Measurements from ENCODE around the gene COMP. TPM values are rescaled to one million over a fixed set of nuclear protein-coding genes. Genes with fewer than 3 reads are reported as not detected.

COMP gene
- total and polyA plus RNA-seq, 8 donors = 0.05 to 3.7 (median 0.54) TPM

DNA sequence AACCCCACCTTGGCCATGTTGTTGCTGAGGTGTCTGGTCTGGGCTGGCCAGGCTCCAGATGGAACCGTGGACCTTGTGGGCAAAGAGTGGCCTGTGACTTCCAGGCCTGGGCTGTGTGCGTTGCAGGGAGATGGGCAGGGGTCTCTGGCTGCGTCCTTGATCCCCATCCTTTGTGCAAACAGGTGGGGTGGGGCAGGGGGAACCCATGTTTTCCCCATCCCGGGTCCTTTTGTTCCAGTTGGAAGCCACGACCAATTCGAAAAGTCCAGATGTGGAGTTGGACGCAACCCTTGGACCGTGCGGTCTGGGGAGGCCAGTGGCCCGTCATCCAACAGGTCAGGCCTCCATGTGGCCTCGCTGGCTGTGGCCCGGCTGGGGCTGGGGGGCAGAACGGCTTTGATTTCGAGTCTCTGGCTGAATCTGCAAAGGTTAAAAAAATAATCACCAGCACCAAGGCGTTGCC lies 13.1 kb upstream of the COMP start:
- Histone ChIP-seq H3K27ac (no peak overlapping the region), H3K36me3 (no peaks in the 10 kb centered on the region), H3K27me3 (no peaks in the 10 kb centered on the region), H3K9me3 (no peaks in the 10 kb centered on the region), H3K4me3 (no peak overlapping the region), H3K4me1 (no peaks in the 10 kb centered on the region)
- FAIRE-seq = no peak
- ATAC-seq = no peak
- intact Hi-C loops (cut with DNase I) = no loop called here
- 83 to 91% methylated on average over 15 of the region's 15 CpGs for WGBS, 2 donors
- no peak for DNase-seq
- TF ChIP-seq, protein P1, sequence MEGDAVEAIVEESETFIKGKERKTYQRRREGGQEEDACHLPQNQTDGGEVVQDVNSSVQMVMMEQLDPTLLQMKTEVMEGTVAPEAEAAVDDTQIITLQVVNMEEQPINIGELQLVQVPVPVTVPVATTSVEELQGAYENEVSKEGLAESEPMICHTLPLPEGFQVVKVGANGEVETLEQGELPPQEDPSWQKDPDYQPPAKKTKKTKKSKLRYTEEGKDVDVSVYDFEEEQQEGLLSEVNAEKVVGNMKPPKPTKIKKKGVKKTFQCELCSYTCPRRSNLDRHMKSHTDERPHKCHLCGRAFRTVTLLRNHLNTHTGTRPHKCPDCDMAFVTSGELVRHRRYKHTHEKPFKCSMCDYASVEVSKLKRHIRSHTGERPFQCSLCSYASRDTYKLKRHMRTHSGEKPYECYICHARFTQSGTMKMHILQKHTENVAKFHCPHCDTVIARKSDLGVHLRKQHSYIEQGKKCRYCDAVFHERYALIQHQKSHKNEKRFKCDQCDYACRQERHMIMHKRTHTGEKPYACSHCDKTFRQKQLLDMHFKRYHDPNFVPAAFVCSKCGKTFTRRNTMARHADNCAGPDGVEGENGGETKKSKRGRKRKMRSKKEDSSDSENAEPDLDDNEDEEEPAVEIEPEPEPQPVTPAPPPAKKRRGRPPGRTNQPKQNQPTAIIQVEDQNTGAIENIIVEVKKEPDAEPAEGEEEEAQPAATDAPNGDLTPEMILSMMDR (IDR thresholded peaks at IDR 0.05) = no peak

DNA sequence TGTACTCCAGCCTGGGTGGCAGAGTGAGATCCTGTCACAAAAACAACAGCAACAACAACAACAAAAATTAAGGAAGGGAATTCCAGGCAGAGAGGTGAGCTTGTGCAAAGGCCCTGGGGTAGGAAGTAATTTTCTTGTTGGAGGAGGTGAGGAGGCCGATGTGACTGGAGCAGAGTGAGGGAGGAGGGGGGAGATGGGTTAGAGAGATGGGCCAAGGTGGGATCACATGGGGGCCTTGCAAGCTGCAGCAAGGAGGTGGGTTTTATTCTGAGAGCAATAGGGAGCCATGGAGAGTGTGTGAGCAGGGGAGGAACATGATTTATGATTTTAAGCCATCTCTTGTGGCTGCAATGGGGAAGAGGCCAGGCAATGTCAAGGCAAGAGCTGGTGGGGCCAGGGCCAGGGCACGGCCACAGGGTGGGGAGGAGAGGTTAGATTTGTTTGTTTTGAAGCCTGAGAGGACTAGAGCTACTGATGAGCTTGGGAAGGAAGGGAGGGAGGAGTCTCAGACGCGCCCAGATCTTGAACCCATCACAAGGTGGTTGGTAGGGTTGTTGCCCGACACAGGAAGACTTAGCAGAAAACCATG lies 12.5 kb upstream of the COMP start:
- Histone ChIP-seq H3K27ac (no peak overlapping the region), H3K36me3 (no peaks in the 10 kb centered on the region), H3K27me3 (no peaks in the 10 kb centered on the region), H3K4me1 (no peaks in the 10 kb centered on the region), H3K9me3 (no peaks in the 10 kb centered on the region), H3K4me3 (no peak overlapping the region)
- ATAC-seq (no peak), DNase-seq (no peak), FAIRE-seq (no peak)
- TF ChIP-seq, protein P1 (IDR thresholded peaks at IDR 0.05) = no peak
- intact Hi-C loops (cut with DNase I) = no loop called here
- 86 to 98% methylated on average over 5 of the region's 5 CpGs for WGBS, 2 donors

DNA sequence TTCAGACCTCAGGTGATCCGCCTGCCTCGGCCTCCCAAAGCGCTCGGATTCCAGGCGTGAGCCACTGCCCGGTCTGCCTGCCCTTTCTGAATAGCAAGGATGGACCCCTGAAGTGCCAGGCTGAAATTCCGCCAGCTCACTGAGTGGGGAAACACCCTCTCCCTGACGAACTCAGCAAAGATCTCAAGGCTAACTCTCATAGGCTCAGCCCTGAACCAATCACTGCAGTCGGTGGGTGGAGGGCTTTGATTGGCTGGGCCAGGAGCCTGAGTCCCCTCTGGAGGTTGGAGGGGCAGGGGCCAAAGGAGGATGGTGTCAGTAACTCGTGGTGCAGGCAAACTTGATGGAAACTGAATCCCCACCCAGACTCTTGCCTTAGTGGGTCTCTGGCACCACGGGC lies 11.2 kb upstream of the COMP start:
- no peak for DNase-seq
- TF ChIP-seq, protein P1 (IDR thresholded peaks at IDR 0.05) = no peak
- 64 to 78% methylated on average over 11 of the region's 11 CpGs for WGBS, 2 donors

DNA sequence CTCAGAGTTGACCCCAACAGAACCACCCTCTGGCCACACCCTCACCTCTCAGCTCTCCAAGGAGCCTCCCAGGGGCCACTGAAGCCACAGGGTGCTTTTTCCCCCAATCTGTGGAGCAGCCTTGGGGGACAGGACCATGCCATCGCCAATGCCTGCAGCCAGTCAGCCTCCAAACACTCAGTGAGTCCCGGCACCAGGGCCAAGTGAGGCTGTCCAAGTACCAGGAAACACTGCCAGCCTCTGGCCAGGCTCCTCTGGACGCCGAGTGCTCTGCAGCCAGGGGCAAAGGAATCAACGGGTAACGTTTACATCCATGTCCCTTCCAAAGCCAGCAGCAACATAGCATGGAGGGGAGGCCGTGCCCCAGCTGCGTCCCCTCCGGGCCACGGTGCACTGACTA lies 9.5 kb upstream of the COMP start:
- Histone ChIP-seq H3K27me3 (no peaks in the 10 kb centered on the region), H3K4me1 (no peaks in the 10 kb centered on the region), H3K4me3 (no peak overlapping the region), H3K36me3 (no peaks in the 10 kb centered on the region), H3K9me3 (no peaks in the 10 kb centered on the region), H3K27ac (no peak overlapping the region)
- TF ChIP-seq, protein P1 (IDR thresholded peaks at IDR 0.05) = no peak
- ATAC-seq (no peak), DNase-seq (no peak), FAIRE-seq (no peak)
- 68 to 74% methylated on average over 10 of the region's 10 CpGs for WGBS, 2 donors
- intact Hi-C loops (cut with DNase I) = no loop called here

More for the DNA sequence above, 11.2 kb upstream of the COMP start:
- no peak overlapping the region for H3K27ac ChIP-seq
- no peaks in the 10 kb centered on the region for H3K9me3 ChIP-seq
- no peaks in the 10 kb centered on the region for H3K4me1 ChIP-seq
- no peaks in the 10 kb centered on the region for H3K27me3 ChIP-seq
- FAIRE-seq = no peak
- H3K36me3 ChIP-seq = no peaks in the 10 kb centered on the region
- H3K4me3 ChIP-seq = no peak overlapping the region
- intact Hi-C loops (cut with DNase I) = no loop called here
- ATAC-seq = no peak

DNA sequence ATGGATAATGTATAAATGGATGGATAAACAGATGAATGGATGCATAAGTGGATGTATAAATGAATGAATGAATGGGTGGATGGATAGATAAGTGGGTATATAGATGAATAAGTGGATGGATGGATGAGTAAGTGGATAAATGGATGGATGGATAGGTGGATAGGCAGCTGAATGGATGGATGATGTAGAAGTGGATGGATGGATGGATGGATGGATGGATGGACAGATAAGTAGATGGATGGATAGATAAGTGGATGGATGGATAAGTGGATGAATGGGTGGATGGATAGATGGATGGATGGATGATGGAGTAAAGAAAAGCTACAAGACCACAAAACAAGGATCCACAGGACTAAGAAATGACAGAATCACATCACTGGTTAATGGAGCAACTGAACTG lies 9.0 kb upstream of the COMP start:
- no peak for FAIRE-seq
- Histone ChIP-seq H3K27me3 (no peaks in the 10 kb centered on the region), H3K4me3 (no peak overlapping the region), H3K27ac (no peak overlapping the region), H3K36me3 (no peaks in the 10 kb centered on the region), H3K4me1 (no peaks in the 10 kb centered on the region), H3K9me3 (no peaks in the 10 kb centered on the region)
- no peak for ATAC-seq
- TF ChIP-seq, protein P1 (IDR thresholded peaks at IDR 0.05) = no peak
- no peak for DNase-seq
- intact Hi-C loops (cut with DNase I) = no loop called here

Measured in pancreas (tissue), 10 donors.